Fibroblast of the aortic adventitia (primary cell): ENCODE results near the gene TEAD1. TPM values are rescaled to one million over a fixed set of nuclear protein-coding genes. Genes with fewer than 3 reads are reported as not detected.

Source experiments
- DNase-seq: peaks from one replicate; pipeline ENCODE4 v3.0.0-alpha.2; 2010; ENCODE audit warnings: low read depth
- H3K4me3 ChIP-seq: 2 replicates; pipeline ENCODE4 v1.5.1; 2011; ENCODE audit warnings: low read depth, mild to moderate bottlenecking, control low read depth, low read length, moderate library complexity
- total RNA-seq: library from RNA; depleted of rRNA; stranded (reverse); fragments of >200 nt; gene quantifications from 2 replicates; pipeline ENCODE4 v1.2.3, GENCODE V29; 2012; ENCODE audit warnings: low replicate concordance
- TF ChIP-seq, protein P1 (sequence below): IDR thresholded peaks from 2 replicates; pipeline ENCODE4 v1.5.1; 2011; ENCODE audit warnings: mild to moderate bottlenecking, low read length, control low read depth, inconsistent platforms; ENCODE audit not compliant: insufficient read depth

Gene TEAD1
- total RNA-seq, 1 donor, result 117 TPM

DNA sequence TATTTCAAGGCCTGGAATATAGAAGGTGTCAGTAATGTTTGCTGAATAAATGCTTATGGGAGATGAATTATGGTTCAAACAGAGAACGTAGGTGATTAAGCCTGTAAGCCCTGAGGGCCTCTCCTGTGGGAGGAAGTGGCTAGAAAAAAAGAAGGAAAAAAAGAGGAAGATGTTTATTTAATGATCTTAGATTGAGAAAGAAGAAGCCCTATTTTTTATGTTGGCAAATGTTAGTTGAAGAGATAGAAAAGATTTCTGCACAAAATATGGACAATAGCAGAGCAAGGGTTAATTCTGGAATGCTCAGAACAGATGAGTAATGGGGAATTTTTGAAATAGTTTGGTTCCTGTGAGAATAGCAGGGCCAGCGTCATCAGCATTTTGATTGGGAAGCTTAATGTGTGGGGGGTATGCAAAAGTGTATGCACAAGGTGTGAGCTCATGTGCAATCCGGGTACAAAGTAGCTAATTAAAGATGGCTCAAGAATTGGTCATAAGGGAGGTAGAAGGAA lies 95.7 kb downstream of the TEAD1 start:
- DNase-seq, result peak; percentile 87
- TF ChIP-seq, protein P1, sequence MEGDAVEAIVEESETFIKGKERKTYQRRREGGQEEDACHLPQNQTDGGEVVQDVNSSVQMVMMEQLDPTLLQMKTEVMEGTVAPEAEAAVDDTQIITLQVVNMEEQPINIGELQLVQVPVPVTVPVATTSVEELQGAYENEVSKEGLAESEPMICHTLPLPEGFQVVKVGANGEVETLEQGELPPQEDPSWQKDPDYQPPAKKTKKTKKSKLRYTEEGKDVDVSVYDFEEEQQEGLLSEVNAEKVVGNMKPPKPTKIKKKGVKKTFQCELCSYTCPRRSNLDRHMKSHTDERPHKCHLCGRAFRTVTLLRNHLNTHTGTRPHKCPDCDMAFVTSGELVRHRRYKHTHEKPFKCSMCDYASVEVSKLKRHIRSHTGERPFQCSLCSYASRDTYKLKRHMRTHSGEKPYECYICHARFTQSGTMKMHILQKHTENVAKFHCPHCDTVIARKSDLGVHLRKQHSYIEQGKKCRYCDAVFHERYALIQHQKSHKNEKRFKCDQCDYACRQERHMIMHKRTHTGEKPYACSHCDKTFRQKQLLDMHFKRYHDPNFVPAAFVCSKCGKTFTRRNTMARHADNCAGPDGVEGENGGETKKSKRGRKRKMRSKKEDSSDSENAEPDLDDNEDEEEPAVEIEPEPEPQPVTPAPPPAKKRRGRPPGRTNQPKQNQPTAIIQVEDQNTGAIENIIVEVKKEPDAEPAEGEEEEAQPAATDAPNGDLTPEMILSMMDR, result no peak
- H3K4me3 ChIP-seq, result no peak overlapping the region

DNA sequence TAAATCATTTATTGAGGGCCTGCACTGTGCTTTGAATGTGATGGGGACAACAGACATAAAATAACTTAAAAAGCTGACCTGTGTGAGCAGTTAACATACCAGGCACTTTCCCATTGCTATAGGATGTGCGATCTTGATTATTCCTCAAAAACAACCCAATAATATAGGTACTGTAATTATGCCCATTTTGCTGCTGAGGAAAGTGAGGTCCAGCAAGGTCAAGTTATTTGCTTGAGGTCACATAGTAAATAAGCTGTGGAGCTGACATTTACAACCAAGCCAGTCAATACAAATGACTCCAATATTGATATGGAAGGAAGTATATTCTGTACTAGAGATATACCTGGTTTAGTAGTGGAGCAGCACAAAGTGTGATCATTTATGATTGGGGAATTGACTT lies 96.2 kb downstream of the TEAD1 start:
- DNase-seq, result no peak
- TF ChIP-seq, protein P1, result no peak
- no peak overlapping the region for H3K4me3 ChIP-seq

DNA sequence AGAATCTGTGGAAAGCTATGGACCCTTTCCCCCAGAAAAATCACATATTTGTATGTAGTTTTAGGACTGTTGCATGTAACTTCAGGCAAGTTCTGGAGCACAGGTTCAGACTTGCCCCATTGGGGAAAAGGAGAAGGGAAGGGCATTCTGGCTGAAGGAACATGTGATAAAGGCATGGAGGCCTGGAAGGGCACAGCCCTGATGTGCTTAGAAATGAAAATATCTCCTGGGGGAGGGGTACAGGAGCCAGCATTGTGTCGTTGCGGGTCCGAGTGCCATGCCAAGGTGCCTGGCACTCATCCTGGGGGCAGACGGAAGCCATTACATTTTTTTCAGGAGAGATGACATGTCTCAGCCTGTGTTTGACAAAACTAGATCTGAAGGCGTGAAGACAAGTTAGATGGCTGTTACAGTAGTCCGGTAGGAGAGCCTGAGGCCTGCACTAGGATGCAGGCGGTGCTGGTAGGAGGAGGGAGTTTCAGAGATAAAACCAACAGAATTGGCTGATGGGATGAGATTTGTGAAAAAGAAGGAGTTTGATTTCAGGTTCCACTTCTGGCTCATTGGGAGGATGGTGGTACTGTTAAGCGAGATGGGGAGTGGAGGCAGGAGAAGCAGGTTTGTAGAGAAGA lies 96.9 kb downstream of the TEAD1 start:
- H3K4me3 ChIP-seq, result no peak overlapping the region
- TF ChIP-seq, protein P1, result no peak
- no peak for DNase-seq

DNA sequence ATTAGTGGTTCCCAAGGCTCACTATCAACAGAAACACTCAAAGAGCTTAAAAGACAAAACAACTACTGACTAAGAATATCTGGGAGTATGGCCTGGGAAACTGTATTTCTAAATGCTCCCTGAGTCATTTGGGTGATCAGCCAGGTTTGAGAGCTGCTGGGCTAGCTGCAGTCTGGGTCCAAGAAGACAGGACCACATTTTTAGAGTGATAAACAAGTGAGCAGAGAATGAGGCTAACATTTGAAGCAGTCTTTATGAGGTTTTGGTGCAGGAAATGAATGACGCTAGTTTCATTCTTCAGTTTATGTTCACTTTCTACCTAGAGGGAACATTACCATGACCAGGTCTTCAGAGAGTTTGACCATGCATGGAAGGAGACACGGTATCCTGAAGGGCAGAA lies 97.7 kb downstream of the TEAD1 start:
- TF ChIP-seq, protein P1, result no peak
- DNase-seq, result peak; percentile 79

DNA sequence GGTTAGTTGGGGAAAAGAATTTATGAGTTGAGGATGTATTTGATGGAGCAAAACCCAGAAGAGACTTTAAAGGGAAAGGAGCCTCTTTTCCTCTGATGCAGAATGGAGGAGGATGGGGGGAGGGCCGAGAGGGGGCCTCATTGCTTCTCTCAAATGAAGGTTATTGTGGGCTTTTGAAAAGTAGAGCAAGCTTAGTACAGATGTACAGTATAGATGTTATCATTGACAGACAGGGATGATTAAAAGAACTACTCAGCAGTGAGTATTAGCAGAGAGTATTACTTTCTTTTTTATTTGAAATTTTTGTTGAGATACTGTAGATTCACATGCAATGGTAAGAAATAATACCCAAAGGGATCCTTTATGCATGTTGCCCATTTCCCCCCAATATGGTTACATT lies 98.1 kb downstream of the TEAD1 start:
- TF ChIP-seq, protein P1, result no peak
- H3K4me3 ChIP-seq, result no peak overlapping the region
- DNase-seq, result no peak

More for the DNA sequence above, 97.7 kb downstream of the TEAD1 start:
- no peak overlapping the region for H3K4me3 ChIP-seq

DNA sequence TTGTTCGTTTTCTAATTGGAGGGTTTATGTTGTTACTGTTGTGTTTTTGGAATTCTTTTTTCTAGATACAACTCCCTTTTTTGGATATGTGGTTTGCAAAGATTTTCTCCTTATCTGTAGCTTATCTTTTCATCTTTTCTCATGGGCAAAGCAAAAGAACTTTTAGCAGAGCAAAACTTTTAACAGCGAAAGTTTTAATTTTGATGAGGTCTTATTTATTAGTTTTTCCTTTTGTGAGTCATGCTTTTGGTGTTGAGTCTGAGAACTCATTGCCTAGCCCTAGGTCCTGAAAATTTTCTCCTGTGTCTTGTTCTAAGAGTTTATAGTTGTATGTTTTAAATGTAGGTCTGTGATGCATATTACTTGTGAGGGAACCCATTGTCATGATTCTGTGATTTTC lies 99.4 kb downstream of the TEAD1 start:
- TF ChIP-seq, protein P1, result no peak
- DNase-seq, result no peak

DNA sequence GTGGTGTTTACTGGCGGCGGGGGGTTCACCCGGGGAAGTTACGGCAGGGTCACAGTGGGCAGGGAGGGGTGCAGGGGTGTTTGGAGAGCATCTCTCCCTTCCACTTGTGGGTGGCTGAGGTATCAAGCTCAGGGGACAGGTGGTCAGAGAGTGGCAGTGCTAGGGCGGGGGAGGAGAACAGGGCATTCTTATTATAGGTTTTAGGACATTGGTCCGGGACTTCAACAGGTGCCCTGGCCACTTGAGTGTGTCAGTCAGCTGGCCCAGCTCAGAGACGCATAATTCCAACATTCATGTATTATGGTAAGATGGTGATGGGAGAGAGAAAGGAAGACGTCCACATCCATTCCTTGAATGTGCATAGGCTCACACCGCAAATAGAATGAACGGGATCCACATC lies 101.7 kb downstream of the TEAD1 start:
- DNase-seq, result no peak
- TF ChIP-seq, protein P1, result no peak

More for the DNA sequence above, 99.4 kb downstream of the TEAD1 start:
- no peak overlapping the region for H3K4me3 ChIP-seq

More for the DNA sequence above, 101.7 kb downstream of the TEAD1 start:
- no peak overlapping the region for H3K4me3 ChIP-seq
